HG03469 (cell line): Measurements from ENCODE around the gene EIF5A.

Source experiments
- ATAC-seq: cut with Tn5 transposase; IDR thresholded peaks from one replicate; pipeline ENCODE4 v1.9.1; 2021; ENCODE audit warnings: mild to moderate bottlenecking, moderate library complexity, moderate number of reproducible peaks; ENCODE audit not compliant: unreplicated experiment

The EIF5A gene

GRCh38 chr17:7352910-7353635 is 45.6 kb downstream of the EIF5A start:
- ATAC-seq, result no peak

GRCh38 chr17:7354262-7354843 is 46.9 kb downstream of the EIF5A start:
- ATAC-seq, result no peak

- no peak for ATAC-seq
Observed at GRCh38 chr17:7355053-7355452, 47.6 kb downstream of the EIF5A start, which contains the start of gene TMEM95. TSS of gene TMEM95 (plus strand) at chr17:7355156. CDS start at chr17:7355205, 49 bp downstream.

- no peak for ATAC-seq
Observed at GRCh38 chr17:7355573-7355972, 48.1 kb downstream of the EIF5A start.

GRCh38 chr17:7356072-7356549 is 48.7 kb downstream of the EIF5A start:
- ATAC-seq, result no peak

GRCh38 chr17:7356756-7357155 is 49.3 kb downstream of the EIF5A start:
- no peak for ATAC-seq

GRCh38 chr17:7357381-7357780 is 50.0 kb downstream of the EIF5A start:
- no peak for ATAC-seq

- no peak for ATAC-seq
Observed at GRCh38 chr17:7361906-7362305, 54.5 kb downstream of the EIF5A start.
